Measurements from ENCODE around the gene KISS1.

GRCh38 chr1:204152310-204153044 lies 43.8 kb downstream of the KISS1 start:
- TF ChIP-seq EZH2 (IDR thresholded peaks at IDR 0.05; ENCODE audit: low read length) = no peak
- TF ChIP-seq, protein P1, sequence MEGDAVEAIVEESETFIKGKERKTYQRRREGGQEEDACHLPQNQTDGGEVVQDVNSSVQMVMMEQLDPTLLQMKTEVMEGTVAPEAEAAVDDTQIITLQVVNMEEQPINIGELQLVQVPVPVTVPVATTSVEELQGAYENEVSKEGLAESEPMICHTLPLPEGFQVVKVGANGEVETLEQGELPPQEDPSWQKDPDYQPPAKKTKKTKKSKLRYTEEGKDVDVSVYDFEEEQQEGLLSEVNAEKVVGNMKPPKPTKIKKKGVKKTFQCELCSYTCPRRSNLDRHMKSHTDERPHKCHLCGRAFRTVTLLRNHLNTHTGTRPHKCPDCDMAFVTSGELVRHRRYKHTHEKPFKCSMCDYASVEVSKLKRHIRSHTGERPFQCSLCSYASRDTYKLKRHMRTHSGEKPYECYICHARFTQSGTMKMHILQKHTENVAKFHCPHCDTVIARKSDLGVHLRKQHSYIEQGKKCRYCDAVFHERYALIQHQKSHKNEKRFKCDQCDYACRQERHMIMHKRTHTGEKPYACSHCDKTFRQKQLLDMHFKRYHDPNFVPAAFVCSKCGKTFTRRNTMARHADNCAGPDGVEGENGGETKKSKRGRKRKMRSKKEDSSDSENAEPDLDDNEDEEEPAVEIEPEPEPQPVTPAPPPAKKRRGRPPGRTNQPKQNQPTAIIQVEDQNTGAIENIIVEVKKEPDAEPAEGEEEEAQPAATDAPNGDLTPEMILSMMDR (optimal IDR thresholded peaks at IDR 0.05 in 1 of 3, IDR thresholded peaks at IDR 0.05 in 1 of 3, conservative IDR thresholded peaks at IDR 0.05 in 1 of 3; ENCODE audit: extremely low read depth in 1 of 3, insufficient read depth in 2 of 3, low read length in 3 of 3) = no peak
